H1 (cell line): ENCODE data around the gene MDM1. TPM values are rescaled to one million over a fixed set of nuclear protein-coding genes. Genes with fewer than 3 reads are reported as not detected.

Experiments used
- CTCF ChIA-PET: fragments of 300-600 bp; sonication (Branson Sonifier 250); formaldehyde crosslinking; loops from one replicate; lab custom pipeline; 2021; ENCODE audit not compliant: partially characterized antibody; lab: Charles Lee
- POLR2A ChIA-PET: fragments of 300-600 bp; sonication (Branson Sonifier 250); formaldehyde crosslinking; loops from one replicate; lab custom pipeline; 2021; ENCODE audit warnings: inconsistent platforms; ENCODE audit not compliant: partially characterized antibody; lab: Charles Lee
- DNase-seq, 2 experiments: peaks; one replicate each; pipeline versions ENCODE4 v3.0.0 to v3.0.0-alpha.2; 2010 to 2022; ENCODE audit warnings: low spot score in 2 of 2, low read depth in 1 of 2, mixed read lengths in 1 of 2
- FAIRE-seq: peaks from 2 replicates; lab custom pipeline; 2011; peaks lifted over from hg19 to GRCh38; lab: Jason Lieb, UNC
- H2AFZ ChIP-seq: 2 replicates; pipeline ENCODE4 v1.8.1; 2012; ENCODE audit warnings: low read length, inconsistent platforms
- H2AK5ac ChIP-seq: 2 replicates; pipeline ENCODE4 v1.6.1; 2013; ENCODE audit warnings: low read depth, low read length
- H2BK120ac ChIP-seq: replicated peaks from 2 replicates; pipeline ENCODE3; 2013; ENCODE audit warnings: low read depth, low read length, inconsistent platforms
- H2BK12ac ChIP-seq: 2 replicates; pipeline ENCODE4 v1.6.1; 2013; ENCODE audit warnings: low read depth, low read length
- H2BK15ac ChIP-seq: 2 replicates; pipeline ENCODE4 v1.6.1; 2013; ENCODE audit warnings: low read length
- H2BK20ac ChIP-seq: 2 replicates; pipeline ENCODE4 v1.6.1; 2013; ENCODE audit warnings: low read length
- H2BK5ac ChIP-seq: 2 replicates; pipeline ENCODE4 v1.6.1; 2013; ENCODE audit warnings: low read depth, low read length
- H3K14ac ChIP-seq: 2 replicates; pipeline ENCODE4 v1.6.1; 2013; ENCODE audit warnings: inconsistent platforms; ENCODE audit not compliant: insufficient read length
- H3K18ac ChIP-seq: 2 replicates; pipeline ENCODE4 v1.6.1; 2013; ENCODE audit warnings: low read length; ENCODE audit errors: extremely low read depth
- H3K23ac ChIP-seq: 2 replicates; pipeline ENCODE4 v1.6.1; 2013; ENCODE audit warnings: inconsistent platforms; ENCODE audit not compliant: insufficient read length
- H3K23me2 ChIP-seq: 2 replicates; pipeline ENCODE4 v1.6.1; 2013; ENCODE audit warnings: low read depth, low read length
- H3K27ac ChIP-seq: 2 replicates; pipeline ENCODE4 v1.6.1; 2011; ENCODE audit warnings: low read depth, low read length, inconsistent platforms
- H3K27me3 ChIP-seq, 4 experiments: replicated peaks in 1 of 4; 1 replicate in 1 of 4; 2 replicates in 3 of 4; pipeline versions ENCODE4 v1.6.1 to v1.8.1; 2011 to 2013; ENCODE audit warnings: low read length in 3 of 4, mild to moderate bottlenecking in 3 of 4, inconsistent platforms in 2 of 4, mixed read lengths in 2 of 4, moderate library complexity in 1 of 4; ENCODE audit not compliant: control insufficient read depth in 3 of 4, insufficient read depth in 3 of 4; ENCODE audit errors: extremely low read depth in 1 of 4
- H3K36me3 ChIP-seq, 4 experiments: 2 replicates each; pipeline versions ENCODE4 v1.6.1 to v1.8.1; 2011 to 2013; ENCODE audit warnings: mild to moderate bottlenecking in 4 of 4, low read length in 3 of 4, moderate library complexity in 2 of 4, control low read depth in 1 of 4, inconsistent platforms in 1 of 4; ENCODE audit not compliant: insufficient read depth in 4 of 4, control insufficient read depth in 2 of 4
- H3K4ac ChIP-seq: replicated peaks from 2 replicates; pipeline ENCODE3; 2013; ENCODE audit warnings: low read length, low read depth, mixed read lengths, inconsistent platforms; ENCODE audit not compliant: insufficient read length
- H3K4me1 ChIP-seq, 4 experiments: replicated peaks in 1 of 4; 1 replicate in 1 of 4; 2 replicates in 3 of 4; pipeline versions ENCODE4 v1.6.1 to v1.8.1; 2011 to 2013; ENCODE audit warnings: low read length in 3 of 4, inconsistent platforms in 2 of 4, mixed read lengths in 1 of 4; ENCODE audit not compliant: insufficient read depth in 4 of 4, control insufficient read depth in 3 of 4
- H3K4me2 ChIP-seq, 2 experiments: 2 replicates each; pipeline versions ENCODE4 v1.6.1 to v1.8.1; 2011 to 2013; ENCODE audit warnings: low read depth in 2 of 2, low read length in 2 of 2, control low read depth in 1 of 2, inconsistent platforms in 1 of 2, mild to moderate bottlenecking in 1 of 2; ENCODE audit not compliant: insufficient read depth in 1 of 2
- H3K4me3 ChIP-seq, 4 experiments: fragments of 200-600, 300-600 bp in 1 of 4; sonication (generic), shearing (Covaris generic), sonication (Bioruptor Twin) in 1 of 4; 2 replicates each; pipeline versions ENCODE4 v1.5.1 to v1.8.1; 2011 to 2016; ENCODE audit warnings: low read length in 4 of 4, low read depth in 3 of 4, control low read depth in 2 of 4, inconsistent platforms in 2 of 4, mild to moderate bottlenecking in 2 of 4, mixed read lengths in 1 of 4, moderate library complexity in 1 of 4; ENCODE audit not compliant: insufficient read depth in 2 of 4; ENCODE audit errors: extremely low read depth in 1 of 4
- H3K56ac ChIP-seq: replicated peaks from 2 replicates; pipeline ENCODE3; 2013; ENCODE audit warnings: low read depth, mild to moderate bottlenecking, mixed read lengths, low read length, inconsistent platforms; ENCODE audit not compliant: insufficient read length
- H3K79me1 ChIP-seq: 2 replicates; pipeline ENCODE4 v1.6.1; 2013; ENCODE audit warnings: low read depth, low read length, control low read depth
- H3K79me2 ChIP-seq, 2 experiments: 2 replicates each; pipeline versions ENCODE4 v1.6.1 to v1.8.1; 2012 to 2013; ENCODE audit warnings: low read length in 2 of 2, mild to moderate bottlenecking in 2 of 2, inconsistent platforms in 1 of 2; ENCODE audit not compliant: insufficient read depth in 2 of 2, control insufficient read depth in 1 of 2
- H3K9ac ChIP-seq, 4 experiments: replicated peaks in 1 of 4; 1 replicate in 1 of 4; 2 replicates in 3 of 4; pipeline versions ENCODE4 v1.6.1 to v1.8.1; 2011 to 2013; ENCODE audit warnings: low read depth in 3 of 4, low read length in 3 of 4, control low read depth in 2 of 4, mild to moderate bottlenecking in 2 of 4, moderate library complexity in 2 of 4, inconsistent platforms in 1 of 4; ENCODE audit errors: extremely low read depth in 1 of 4
- H3K9me3 ChIP-seq, 2 experiments: 2 replicates each; pipeline versions ENCODE4 v1.6.1 to v1.8.1; 2012 to 2013; ENCODE audit warnings: mild to moderate bottlenecking in 2 of 2, moderate library complexity in 2 of 2, control low read depth in 1 of 2, inconsistent platforms in 1 of 2, low read depth in 1 of 2, low read length in 1 of 2, mixed read lengths in 1 of 2; ENCODE audit not compliant: insufficient read depth in 2 of 2
- H4K20me1 ChIP-seq, 2 experiments: replicated peaks in 1 of 2; 2 replicates each; pipeline versions ENCODE3 to v1.8.1; 2011 to 2013; ENCODE audit warnings: inconsistent platforms in 2 of 2, low read length in 2 of 2, mild to moderate bottlenecking in 1 of 2; ENCODE audit not compliant: insufficient read depth in 2 of 2, control insufficient read depth in 1 of 2
- H4K5ac ChIP-seq: 2 replicates; pipeline ENCODE4 v1.6.1; 2013; ENCODE audit warnings: low read length, low read depth, mixed read lengths, inconsistent platforms; ENCODE audit not compliant: insufficient read length
- H4K8ac ChIP-seq: 2 replicates; pipeline ENCODE4 v1.8.0; 2013; ENCODE audit warnings: mild to moderate bottlenecking, moderate library complexity, low read length, inconsistent platforms; ENCODE audit not compliant: insufficient read depth; ENCODE audit errors: extremely low read depth
- H4K91ac ChIP-seq: replicated peaks from 2 replicates; pipeline ENCODE3; 2013; ENCODE audit warnings: low read length, mixed read lengths, inconsistent platforms; ENCODE audit not compliant: insufficient read length
- CBX5 ChIP-seq: fragments of 300-800, 300-1000 bp; sonication (generic); IDR thresholded peaks from 2 replicates; pipeline ENCODE4 v1.7.1; 2016; ENCODE audit warnings: antibody characterized with exemption, low read length, low read depth
- CBX8 ChIP-seq: fragments of 300-800, 300-1000 bp; sonication (generic); IDR thresholded peaks from 2 replicates; pipeline ENCODE4 v1.7.1; 2016; ENCODE audit warnings: low read depth, low read length, borderline replicate concordance
- CHD1 ChIP-seq: IDR thresholded peaks from 2 replicates; pipeline ENCODE4 v1.6.1; 2012; ENCODE audit warnings: low read depth, low read length, improper control_type of control experiment
- EP300 ChIP-seq, 2 experiments: IDR thresholded peaks; 1 replicate in 1 of 2; 2 replicates in 1 of 2; pipeline ENCODE4 v1.6.1; 2011 to 2012; ENCODE audit warnings: low read depth in 2 of 2, low read length in 2 of 2, mild to moderate bottlenecking in 2 of 2, borderline replicate concordance in 1 of 2, inconsistent platforms in 1 of 2, moderate library complexity in 1 of 2
- GTF2F1 ChIP-seq: IDR thresholded peaks from 2 replicates; pipeline ENCODE4 v1.6.1; 2012; ENCODE audit warnings: low read depth, low read length, improper control_type of control experiment, borderline replicate concordance
- JUND ChIP-seq: IDR thresholded peaks from 2 replicates; pipeline ENCODE4 v1.6.1; 2011; ENCODE audit warnings: mild to moderate bottlenecking, improper control_type of control experiment, low read length
- PHF8 ChIP-seq: fragments of 200-600 bp; sonication (generic); conservative IDR thresholded peaks from 2 replicates; pipeline ENCODE4 v1.7.1; 2012; ENCODE audit warnings: low read depth, mild to moderate bottlenecking, inconsistent platforms, low read length, moderate library complexity
- RAD21 ChIP-seq, 2 experiments: IDR thresholded peaks in 1 of 2; conservative IDR thresholded peaks in 1 of 2; 2 replicates each; pipeline ENCODE4 v1.6.1; 2011; ENCODE audit warnings: low read depth in 2 of 2, low read length in 2 of 2, improper control_type of control experiment in 1 of 2, inconsistent platforms in 1 of 2, mild to moderate bottlenecking in 1 of 2, moderate library complexity in 1 of 2
- RNF2 ChIP-seq: fragments of 200-900, 300-1000 bp; sonication (generic); IDR thresholded peaks from 2 replicates; pipeline ENCODE4 v1.7.1; 2016; ENCODE audit warnings: borderline replicate concordance, low read depth, mild to moderate bottlenecking, antibody characterized with exemption, low read length; ENCODE audit not compliant: poor library complexity, severe bottlenecking; ENCODE audit errors: missing control alignments
- YY1 ChIP-seq: IDR thresholded peaks from 2 replicates; pipeline ENCODE4 v1.6.1; 2011; ENCODE audit warnings: low read depth, mild to moderate bottlenecking, low read length
- WGBS, 2 experiments: shearing (Covaris generic) in 1 of 2; methylation state at CpG; one replicate each; pipeline versions ENCODE4 v1.1.6 to v1.1.7; 2013 to 2015; ENCODE audit warnings: low lambda C conversion rate in 2 of 2, mixed read lengths in 2 of 2, inconsistent platforms in 1 of 2, low coverage in 1 of 2, missing lambda C conversion rate in 1 of 2; ENCODE audit not compliant: insufficient replicate concordance in 2 of 2, insufficient coverage in 1 of 2, insufficient read length in 1 of 2; ENCODE audit errors: extremely low coverage in 1 of 2, missing lambda C conversion rate in 1 of 2; 5-methylcytosine and 5-hydroxymethylcytosine counted together
- polyA plus RNA-seq, 7 experiments: library from polyadenylated mRNA; depleted of rRNA in 3 of 7; stranded (reverse) in 5 of 7; unstranded in 2 of 7; fragments of >200 nt in 5 of 7; fragments of 200-250 nt in 2 of 7; gene quantifications; 1 replicate in 5 of 7; 2 replicates in 1 of 7; 4 replicates in 1 of 7; pipeline versions ENCODE4 v1.2.1 to v1.2.3, GENCODE V29; 2011 to 2013; ENCODE audit warnings: missing spikeins in 2 of 7, mixed read lengths in 2 of 7
- total RNA-seq: library from RNA; stranded (reverse); fragmentation: NEBNext Ultra II Directional; extraction: Animal tissue kit (Norgen Biotek cat#: 25700); gene quantifications from 2 replicates; pipeline ENCODE4 v1.2.1, GENCODE V29; 2021
- TF ChIP-seq, protein P1 (sequence below): IDR thresholded peaks from 2 replicates; pipeline ENCODE4 v1.6.1; 2012; ENCODE audit warnings: low read length, inconsistent platforms

Gene MDM1
- total and polyA plus RNA-seq, 2 of the 8 experiments (the other 6 are each of a cell fraction or from before 2014, with no cell fraction given) = 3.1 to 10.7 TPM

GRCh38 chr12:68367116-68367515, 35.0 kb upstream of the MDM1 start:
- CTCF ChIA-PET = no interaction called here
- Histone ChIP-seq H3K27me3 (no peaks in the 10 kb centered on the region), H3K9ac (no peak overlapping the region), H3K23ac (no peak overlapping the region), H2BK20ac (no peak overlapping the region), H3K79me2 (no peaks in the 10 kb centered on the region), H3K23me2 (no peaks in the 10 kb centered on the region; the same call in 1 of the 2 replicates), H3K18ac (no peak overlapping the region), H2BK15ac (no peak overlapping the region), H2AK5ac (no peak overlapping the region), H3K79me1 (no peaks in the 10 kb centered on the region), H4K20me1 (no peaks in the 10 kb centered on the region), H4K91ac (no peak overlapping the region), H3K4me3 (no peak overlapping the region), H3K4me2 (no peak overlapping the region), H2AFZ (no peak overlapping the region), H4K8ac (no peak overlapping the region), H3K56ac (no peak overlapping the region), H2BK120ac (no peak overlapping the region), H2BK5ac (no peak overlapping the region), H3K4ac (no peak overlapping the region), H2BK12ac (no peak overlapping the region), H3K4me1 (peaks cover 0 to 10% (median 4%) of the 10 kb centered on the region in 4 experiments; a peak in 4 of 7 replicates), H3K14ac (no peak overlapping the region), H3K27ac (no peak overlapping the region), H3K36me3 (no peaks in the 10 kb centered on the region), H4K5ac (no peak overlapping the region), H3K9me3 (no peaks in the 10 kb centered on the region)
- FAIRE-seq = no peak
- 86% methylated on average over 1 of the region's 1 CpG; no CpG with 5 or more reads in 1 of the 2 experiments for WGBS, 2 experiments
- POLR2A ChIA-PET = no interaction called here
- DNase-seq = no peak
- TF ChIP-seq CHD1 = no peak
- TF ChIP-seq PHF8 = no peak
- TF ChIP-seq EP300 (IDR thresholded peaks at IDR 0.05; ENCODE audit: borderline replicate concordance in 1 of 2, low read depth in 2 of 2, low read length in 2 of 2) = no peak
- TF ChIP-seq, protein P1, sequence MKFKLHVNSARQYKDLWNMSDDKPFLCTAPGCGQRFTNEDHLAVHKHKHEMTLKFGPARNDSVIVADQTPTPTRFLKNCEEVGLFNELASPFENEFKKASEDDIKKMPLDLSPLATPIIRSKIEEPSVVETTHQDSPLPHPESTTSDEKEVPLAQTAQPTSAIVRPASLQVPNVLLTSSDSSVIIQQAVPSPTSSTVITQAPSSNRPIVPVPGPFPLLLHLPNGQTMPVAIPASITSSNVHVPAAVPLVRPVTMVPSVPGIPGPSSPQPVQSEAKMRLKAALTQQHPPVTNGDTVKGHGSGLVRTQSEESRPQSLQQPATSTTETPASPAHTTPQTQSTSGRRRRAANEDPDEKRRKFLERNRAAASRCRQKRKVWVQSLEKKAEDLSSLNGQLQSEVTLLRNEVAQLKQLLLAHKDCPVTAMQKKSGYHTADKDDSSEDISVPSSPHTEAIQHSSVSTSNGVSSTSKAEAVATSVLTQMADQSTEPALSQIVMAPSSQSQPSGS = no peak
- TF ChIP-seq GTF2F1 = no peak
- TF ChIP-seq CBX8 = no peak
- TF ChIP-seq JUND = no peak
- no peak for TF ChIP-seq RNF2
- no peak for TF ChIP-seq YY1
- no peak for TF ChIP-seq CBX5
- TF ChIP-seq RAD21 (IDR thresholded peaks at IDR 0.05 in 1 of 2, conservative IDR thresholded peaks at IDR 0.05 in 1 of 2; ENCODE audit: low read depth in 2 of 2, low read length in 2 of 2) = no peak
